GM12878 (cell line): ENCODE results near the gene DST. TPM values are rescaled to one million over a fixed set of nuclear protein-coding genes. Genes with fewer than 3 reads are reported as not detected.

ENCODE experiments used
- CBFB ChIP-seq: IDR thresholded peaks from 2 replicates; pipeline ENCODE4 v1.6.1; 2016; ENCODE audit warnings: antibody characterized with exemption, low read depth
- CEBPB ChIP-seq, 2 experiments: fragments of 150-350 bp in 1 of 2; IDR thresholded peaks; 2 replicates each; pipeline ENCODE4 v1.6.1; 2012 to 2014; ENCODE audit warnings: low read depth in 2 of 2, low read length in 2 of 2, borderline replicate concordance in 1 of 2, inconsistent platforms in 1 of 2
- CHD2 ChIP-seq: IDR thresholded peaks from 2 replicates; pipeline ENCODE4 v1.6.1; 2011; ENCODE audit warnings: low read depth, low read length, improper control_type of control experiment, borderline replicate concordance
- EED ChIP-seq: sonication (generic); IDR thresholded peaks from 2 replicates; pipeline ENCODE4 v1.6.1; 2016; ENCODE audit warnings: antibody characterized with exemption, low read depth
- ESRRA ChIP-seq: IDR thresholded peaks from 2 replicates; pipeline ENCODE4 v1.6.1; 2012; ENCODE audit warnings: mild to moderate bottlenecking, low read length, improper control_type of control experiment
- FOXM1 ChIP-seq: IDR thresholded peaks from 2 replicates; pipeline ENCODE4 v1.6.1; 2012; ENCODE audit warnings: low read depth, mild to moderate bottlenecking, inconsistent platforms, low read length, moderate library complexity
- HDGF ChIP-seq: fragments of 450-650 bp; IDR thresholded peaks from 2 replicates; pipeline ENCODE4 v1.6.1; 2016; ENCODE audit warnings: antibody characterized with exemption
- MEF2A ChIP-seq: IDR thresholded peaks from 2 replicates; pipeline ENCODE4 v1.6.1; 2011; ENCODE audit warnings: low read depth, mild to moderate bottlenecking, low read length, moderate library complexity; ENCODE audit not compliant: insufficient read depth
- NFXL1 ChIP-seq: fragments of 450-650 bp; IDR thresholded peaks from 2 replicates; pipeline ENCODE4 v1.6.1; 2017; ENCODE audit warnings: antibody characterized with exemption, mild to moderate bottlenecking, borderline replicate concordance
- NFYB ChIP-seq: IDR thresholded peaks from 2 replicates; pipeline ENCODE4 v1.6.1; 2011; ENCODE audit warnings: low read depth, mild to moderate bottlenecking, low read length, improper control_type of control experiment, moderate library complexity; ENCODE audit not compliant: insufficient read depth
- NR2C1 ChIP-seq: fragments of 450-650 bp; IDR thresholded peaks from 2 replicates; pipeline ENCODE4 v1.6.1; 2017; ENCODE audit warnings: antibody characterized with exemption, mild to moderate bottlenecking, moderate library complexity
- RAD51 ChIP-seq: fragments of 450-650 bp; IDR thresholded peaks from 2 replicates; pipeline ENCODE4 v1.6.1; 2016; ENCODE audit warnings: moderate library complexity, mild to moderate bottlenecking, inconsistent platforms
- RFX5 ChIP-seq: IDR thresholded peaks from 2 replicates; pipeline ENCODE4 v1.6.1; 2011; ENCODE audit warnings: low read depth, low read length, improper control_type of control experiment
- TAF1 ChIP-seq: IDR thresholded peaks from 2 replicates; pipeline ENCODE4 v1.6.1; 2011; ENCODE audit warnings: mild to moderate bottlenecking, low read depth, low read length, borderline replicate concordance
- ZNF217 ChIP-seq: fragments of 450-650 bp; IDR thresholded peaks from 2 replicates; pipeline ENCODE4 v1.6.1; 2017; ENCODE audit warnings: antibody characterized with exemption, mild to moderate bottlenecking
- ZSCAN29 ChIP-seq: fragments of 450-650 bp; IDR thresholded peaks from 2 replicates; pipeline ENCODE4 v1.6.1; 2017; ENCODE audit warnings: mild to moderate bottlenecking, moderate library complexity
- polyA plus RNA-seq, 11 experiments: library from polyadenylated mRNA; depleted of rRNA in 4 of 11; unstranded in 6 of 11; stranded (reverse) in 5 of 11; fragments of >200 nt; fragmentation: Nextera tagmentation in 4 of 11; fragmentation: Illumina TruSeq in 1 of 11; extraction: Ambion mirVana in 4 of 11; extraction: Trizol in 1 of 11; gene quantifications; 1 replicate in 1 of 11; 2 replicates in 10 of 11; pipeline versions ENCODE4 v1.2.1 to v1.2.3, GENCODE V29; 2011 to 2016; ENCODE audit warnings: inconsistent platforms in 2 of 11, missing spikeins in 2 of 11, low read depth in 1 of 11
- total RNA-seq, 4 experiments: library from RNA; depleted of rRNA in 3 of 4; stranded (reverse); fragments of >200 nt in 3 of 4; fragmentation: Illumina TruSeq in 1 of 4; extraction: Trizol in 1 of 4; gene quantifications; 2 replicates each; pipeline versions ENCODE4 v1.2.1 to v1.2.3, GENCODE V29; 2013 to 2021
- TF ChIP-seq, protein P1 (sequence below): IDR thresholded peaks from 2 replicates; pipeline ENCODE4 v1.6.1; 2011; ENCODE audit warnings: mild to moderate bottlenecking, low read depth, low read length, moderate library complexity; ENCODE audit not compliant: insufficient replicate concordance
- TF ChIP-seq, protein P2 (sequence below): IDR thresholded peaks from 2 replicates; pipeline ENCODE4 v1.6.1; 2011; ENCODE audit warnings: borderline replicate concordance, low read depth, mild to moderate bottlenecking, moderate library complexity, mixed read lengths, low read length; ENCODE audit not compliant: insufficient read depth; ENCODE audit errors: extremely low read length
- TF ChIP-seq, protein P3 (sequence below): IDR thresholded peaks from 2 replicates; pipeline ENCODE4 v1.6.1; 2012; ENCODE audit warnings: low read depth, low read length, improper control_type of control experiment
- TF ChIP-seq, protein P4 (sequence below): fragments of 150-350 bp; IDR thresholded peaks from 2 replicates; pipeline ENCODE4 v1.6.1; 2014; ENCODE audit warnings: mild to moderate bottlenecking, low read depth, low read length
- TF ChIP-seq, protein P5 (sequence below): IDR thresholded peaks from 2 replicates; pipeline ENCODE4 v1.6.1; 2011; ENCODE audit warnings: borderline replicate concordance, low read depth, mild to moderate bottlenecking, moderate library complexity, low read length; ENCODE audit not compliant: insufficient read depth, poor library complexity, severe bottlenecking
- TF ChIP-seq, protein P6 (sequence below): fragments of 450-650 bp; IDR thresholded peaks from 2 replicates; pipeline ENCODE4 v1.6.1; 2017; ENCODE audit warnings: antibody characterized with exemption, mild to moderate bottlenecking, moderate library complexity

The DST gene
- total and polyA plus RNA-seq, 10 of the 15 experiments (the other 5 are each of a cell fraction or from before 2014, with no cell fraction given): 32.1 to 156 (median 75.0) TPM

DNA sequence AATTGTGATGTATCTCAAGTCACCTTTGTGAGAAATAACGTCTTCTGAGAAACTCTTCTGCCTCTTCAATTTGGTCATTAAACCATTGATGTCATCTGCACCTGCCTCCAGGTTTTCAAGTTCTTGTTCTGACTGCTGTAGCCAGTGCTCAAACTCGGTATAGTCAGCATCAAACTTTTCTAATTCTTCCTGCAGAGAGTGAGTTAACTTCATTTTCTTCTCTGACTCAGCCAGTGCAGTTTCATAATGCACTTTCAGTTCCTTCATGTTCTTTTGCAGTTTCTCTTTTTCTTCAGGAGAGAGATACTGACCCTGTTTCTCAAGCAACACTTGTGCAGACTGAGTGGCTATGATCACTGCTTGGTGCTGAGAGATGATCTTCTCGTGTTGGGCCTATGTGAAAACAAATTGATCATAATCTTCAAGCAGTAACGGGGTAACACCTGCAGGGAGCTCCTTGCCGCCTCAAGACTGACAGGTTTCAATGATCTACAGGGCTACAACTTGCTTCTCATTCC is 48.8 kb downstream of the DST start (continued):
- TF ChIP-seq NFYB (no peak), RFX5 (no peak), FOXM1 (peak; percentile 80), NR2C1 (no peak), RAD51 (no peak), TAF1 (no peak), HDGF (no peak), MEF2A (no peak), CBFB (no peak), NFXL1 (no peak), CHD2 (no peak), ZSCAN29 (no peak), CEBPB (IDR thresholded peaks at IDR 0.05; ENCODE audit: borderline replicate concordance in 1 of 2, low read depth in 2 of 2, low read length in 2 of 2) (0 out of 4 replicates have a peak, but pooled peaks of 1 of the 2 experiments have one; percentile 77), ZNF217 (no peak), ESRRA (0 out of 2 replicates have a peak, but pooled peaks have one; percentile 54), EED (peak; percentile 67; the same call in 1 of the 2 replicates)
- TF ChIP-seq, protein P1, sequence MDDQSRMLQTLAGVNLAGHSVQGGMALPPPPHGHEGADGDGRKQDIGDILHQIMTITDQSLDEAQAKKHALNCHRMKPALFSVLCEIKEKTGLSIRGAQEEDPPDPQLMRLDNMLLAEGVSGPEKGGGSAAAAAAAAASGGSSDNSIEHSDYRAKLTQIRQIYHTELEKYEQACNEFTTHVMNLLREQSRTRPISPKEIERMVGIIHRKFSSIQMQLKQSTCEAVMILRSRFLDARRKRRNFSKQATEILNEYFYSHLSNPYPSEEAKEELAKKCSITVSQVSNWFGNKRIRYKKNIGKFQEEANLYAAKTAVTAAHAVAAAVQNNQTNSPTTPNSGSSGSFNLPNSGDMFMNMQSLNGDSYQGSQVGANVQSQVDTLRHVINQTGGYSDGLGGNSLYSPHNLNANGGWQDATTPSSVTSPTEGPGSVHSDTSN: no peak
- TF ChIP-seq, protein P2, sequence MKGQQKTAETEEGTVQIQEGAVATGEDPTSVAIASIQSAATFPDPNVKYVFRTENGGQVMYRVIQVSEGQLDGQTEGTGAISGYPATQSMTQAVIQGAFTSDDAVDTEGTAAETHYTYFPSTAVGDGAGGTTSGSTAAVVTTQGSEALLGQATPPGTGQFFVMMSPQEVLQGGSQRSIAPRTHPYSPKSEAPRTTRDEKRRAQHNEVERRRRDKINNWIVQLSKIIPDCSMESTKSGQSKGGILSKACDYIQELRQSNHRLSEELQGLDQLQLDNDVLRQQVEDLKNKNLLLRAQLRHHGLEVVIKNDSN: no peak
- TF ChIP-seq, protein P3, sequence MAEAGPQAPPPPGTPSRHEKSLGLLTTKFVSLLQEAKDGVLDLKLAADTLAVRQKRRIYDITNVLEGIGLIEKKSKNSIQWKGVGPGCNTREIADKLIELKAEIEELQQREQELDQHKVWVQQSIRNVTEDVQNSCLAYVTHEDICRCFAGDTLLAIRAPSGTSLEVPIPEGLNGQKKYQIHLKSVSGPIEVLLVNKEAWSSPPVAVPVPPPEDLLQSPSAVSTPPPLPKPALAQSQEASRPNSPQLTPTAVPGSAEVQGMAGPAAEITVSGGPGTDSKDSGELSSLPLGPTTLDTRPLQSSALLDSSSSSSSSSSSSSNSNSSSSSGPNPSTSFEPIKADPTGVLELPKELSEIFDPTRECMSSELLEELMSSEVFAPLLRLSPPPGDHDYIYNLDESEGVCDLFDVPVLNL: no peak
- TF ChIP-seq, protein P4, sequence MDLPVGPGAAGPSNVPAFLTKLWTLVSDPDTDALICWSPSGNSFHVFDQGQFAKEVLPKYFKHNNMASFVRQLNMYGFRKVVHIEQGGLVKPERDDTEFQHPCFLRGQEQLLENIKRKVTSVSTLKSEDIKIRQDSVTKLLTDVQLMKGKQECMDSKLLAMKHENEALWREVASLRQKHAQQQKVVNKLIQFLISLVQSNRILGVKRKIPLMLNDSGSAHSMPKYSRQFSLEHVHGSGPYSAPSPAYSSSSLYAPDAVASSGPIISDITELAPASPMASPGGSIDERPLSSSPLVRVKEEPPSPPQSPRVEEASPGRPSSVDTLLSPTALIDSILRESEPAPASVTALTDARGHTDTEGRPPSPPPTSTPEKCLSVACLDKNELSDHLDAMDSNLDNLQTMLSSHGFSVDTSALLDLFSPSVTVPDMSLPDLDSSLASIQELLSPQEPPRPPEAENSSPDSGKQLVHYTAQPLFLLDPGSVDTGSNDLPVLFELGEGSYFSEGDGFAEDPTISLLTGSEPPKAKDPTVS: no peak
- TF ChIP-seq, protein P5, sequence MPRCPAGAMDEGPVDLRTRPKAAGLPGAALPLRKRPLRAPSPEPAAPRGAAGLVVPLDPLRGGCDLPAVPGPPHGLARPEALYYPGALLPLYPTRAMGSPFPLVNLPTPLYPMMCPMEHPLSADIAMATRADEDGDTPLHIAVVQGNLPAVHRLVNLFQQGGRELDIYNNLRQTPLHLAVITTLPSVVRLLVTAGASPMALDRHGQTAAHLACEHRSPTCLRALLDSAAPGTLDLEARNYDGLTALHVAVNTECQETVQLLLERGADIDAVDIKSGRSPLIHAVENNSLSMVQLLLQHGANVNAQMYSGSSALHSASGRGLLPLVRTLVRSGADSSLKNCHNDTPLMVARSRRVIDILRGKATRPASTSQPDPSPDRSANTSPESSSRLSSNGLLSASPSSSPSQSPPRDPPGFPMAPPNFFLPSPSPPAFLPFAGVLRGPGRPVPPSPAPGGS: no peak
- TF ChIP-seq, protein P6, sequence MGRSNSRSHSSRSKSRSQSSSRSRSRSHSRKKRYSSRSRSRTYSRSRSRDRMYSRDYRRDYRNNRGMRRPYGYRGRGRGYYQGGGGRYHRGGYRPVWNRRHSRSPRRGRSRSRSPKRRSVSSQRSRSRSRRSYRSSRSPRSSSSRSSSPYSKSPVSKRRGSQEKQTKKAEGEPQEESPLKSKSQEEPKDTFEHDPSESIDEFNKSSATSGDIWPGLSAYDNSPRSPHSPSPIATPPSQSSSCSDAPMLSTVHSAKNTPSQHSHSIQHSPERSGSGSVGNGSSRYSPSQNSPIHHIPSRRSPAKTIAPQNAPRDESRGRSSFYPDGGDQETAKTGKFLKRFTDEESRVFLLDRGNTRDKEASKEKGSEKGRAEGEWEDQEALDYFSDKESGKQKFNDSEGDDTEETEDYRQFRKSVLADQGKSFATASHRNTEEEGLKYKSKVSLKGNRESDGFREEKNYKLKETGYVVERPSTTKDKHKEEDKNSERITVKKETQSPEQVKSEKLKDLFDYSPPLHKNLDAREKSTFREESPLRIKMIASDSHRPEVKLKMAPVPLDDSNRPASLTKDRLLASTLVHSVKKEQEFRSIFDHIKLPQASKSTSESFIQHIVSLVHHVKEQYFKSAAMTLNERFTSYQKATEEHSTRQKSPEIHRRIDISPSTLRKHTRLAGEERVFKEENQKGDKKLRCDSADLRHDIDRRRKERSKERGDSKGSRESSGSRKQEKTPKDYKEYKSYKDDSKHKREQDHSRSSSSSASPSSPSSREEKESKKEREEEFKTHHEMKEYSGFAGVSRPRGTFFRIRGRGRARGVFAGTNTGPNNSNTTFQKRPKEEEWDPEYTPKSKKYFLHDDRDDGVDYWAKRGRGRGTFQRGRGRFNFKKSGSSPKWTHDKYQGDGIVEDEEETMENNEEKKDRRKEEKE: no peak
